22Rv1 (cell line): ENCODE results near the gene ITIH1.

Experiments used
- ZFX ChIP-seq: fragments of 450-650 bp; IDR thresholded peaks from 2 replicates; pipeline ENCODE4 v1.6.1; 2017; ENCODE audit warnings: antibody characterized with exemption, borderline replicate concordance
- TF ChIP-seq, protein P1 (sequence below): fragments of 450-650 bp; IDR thresholded peaks from 2 replicates; pipeline ENCODE4 v1.5.1; 2017; ENCODE audit warnings: mild to moderate bottlenecking

DNA sequence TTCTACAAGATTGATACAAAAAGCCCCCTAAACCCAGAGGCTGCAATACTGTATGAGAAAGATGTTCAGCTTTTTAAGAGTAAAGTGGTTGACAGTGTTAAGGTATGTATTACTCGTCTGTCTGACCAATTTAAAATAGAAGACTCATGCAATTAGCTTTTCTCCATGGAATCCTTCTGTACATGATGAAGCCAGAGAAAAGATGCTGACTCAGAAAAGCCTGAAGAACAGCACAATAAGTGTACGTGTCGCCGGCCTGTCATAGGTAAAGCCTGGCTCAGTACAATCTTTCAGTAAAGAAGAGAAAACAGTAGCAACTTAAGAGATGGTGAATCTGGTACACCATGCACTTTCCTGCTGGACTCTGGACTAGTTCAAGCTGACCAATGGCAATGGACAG, 23.0 kb upstream of the ITIH1 start:
- TF ChIP-seq, protein P1, sequence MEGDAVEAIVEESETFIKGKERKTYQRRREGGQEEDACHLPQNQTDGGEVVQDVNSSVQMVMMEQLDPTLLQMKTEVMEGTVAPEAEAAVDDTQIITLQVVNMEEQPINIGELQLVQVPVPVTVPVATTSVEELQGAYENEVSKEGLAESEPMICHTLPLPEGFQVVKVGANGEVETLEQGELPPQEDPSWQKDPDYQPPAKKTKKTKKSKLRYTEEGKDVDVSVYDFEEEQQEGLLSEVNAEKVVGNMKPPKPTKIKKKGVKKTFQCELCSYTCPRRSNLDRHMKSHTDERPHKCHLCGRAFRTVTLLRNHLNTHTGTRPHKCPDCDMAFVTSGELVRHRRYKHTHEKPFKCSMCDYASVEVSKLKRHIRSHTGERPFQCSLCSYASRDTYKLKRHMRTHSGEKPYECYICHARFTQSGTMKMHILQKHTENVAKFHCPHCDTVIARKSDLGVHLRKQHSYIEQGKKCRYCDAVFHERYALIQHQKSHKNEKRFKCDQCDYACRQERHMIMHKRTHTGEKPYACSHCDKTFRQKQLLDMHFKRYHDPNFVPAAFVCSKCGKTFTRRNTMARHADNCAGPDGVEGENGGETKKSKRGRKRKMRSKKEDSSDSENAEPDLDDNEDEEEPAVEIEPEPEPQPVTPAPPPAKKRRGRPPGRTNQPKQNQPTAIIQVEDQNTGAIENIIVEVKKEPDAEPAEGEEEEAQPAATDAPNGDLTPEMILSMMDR = no peak
- no peak for TF ChIP-seq ZFX
